Ramos (cell line): ENCODE data around the gene PRKCH.
"Not testable (repeated sequence)": the region's sequence is repeated elsewhere in the genome, so short reads cannot be mapped to it uniquely, and the experiment has no call there.

ENCODE experiments used
- in situ Hi-C: fragments of 300-500 bp; cut with MboI; formaldehyde crosslinking; loops from one replicate; pipeline ENCODE4 v1.14.3; 2022; ENCODE audit warnings: low sequenced_read_pairs; ENCODE audit not compliant: unreplicated experiment

The PRKCH gene

GRCh38 chr14:61304688-61305087 is 16.7 kb upstream of the PRKCH start:
- in situ Hi-C loops = no loop called here

- in situ Hi-C loops = no loop called here
Measured at GRCh38 chr14:61308198-61308597, 13.2 kb upstream of the PRKCH start.

- in situ Hi-C loops = not testable (repeated sequence)
Measured at GRCh38 chr14:61308701-61309100, 12.7 kb upstream of the PRKCH start.

GRCh38 chr14:61315313-61315712 is 6.1 kb upstream of the PRKCH start:
- in situ Hi-C loops = no loop called here

- in situ Hi-C loops = no loop called here
Measured at GRCh38 chr14:61319086-61319485, 2.3 kb upstream of the PRKCH start.

- in situ Hi-C loops = no loop called here
Measured at GRCh38 chr14:61319706-61320105, 1.7 kb upstream of the PRKCH start.

- in situ Hi-C loops = not testable (repeated sequence)
Measured at GRCh38 chr14:61320170-61320569, 1.2 kb upstream of the PRKCH start.

- in situ Hi-C loops = no loop called here
Measured at GRCh38 chr14:61320806-61321384, 484 bp upstream of the PRKCH start.

- in situ Hi-C loops = no loop called here
Measured at GRCh38 chr14:61322011-61322798, 826 bp downstream of the PRKCH start.

- in situ Hi-C loops = no loop called here
Measured at GRCh38 chr14:61322799-61323290, 1.5 kb downstream of the PRKCH start.

- in situ Hi-C loops = no loop called here
Measured at GRCh38 chr14:61323970-61324369, 2.6 kb downstream of the PRKCH start.

GRCh38 chr14:61325166-61325565 is 3.8 kb downstream of the PRKCH start:
- in situ Hi-C loops = no loop called here

GRCh38 chr14:61326146-61326545 is 4.8 kb downstream of the PRKCH start:
- in situ Hi-C loops = no loop called here

- in situ Hi-C loops = no loop called here
Measured at GRCh38 chr14:61326847-61327246, 5.5 kb downstream of the PRKCH start.

- in situ Hi-C loops = no loop called here
Measured at GRCh38 chr14:61328626-61329262, 7.4 kb downstream of the PRKCH start.

GRCh38 chr14:61329478-61330051 is 8.2 kb downstream of the PRKCH start:
- in situ Hi-C loops = no loop called here

GRCh38 chr14:61330511-61330910 is 9.1 kb downstream of the PRKCH start:
- in situ Hi-C loops = no loop called here

- in situ Hi-C loops = no loop called here
Measured at GRCh38 chr14:61331992-61332657, 10.7 kb downstream of the PRKCH start.

GRCh38 chr14:61332658-61333029 is 11.3 kb downstream of the PRKCH start:
- in situ Hi-C loops = no loop called here

- in situ Hi-C loops = no loop called here
Measured at GRCh38 chr14:61333087-61333486, 11.7 kb downstream of the PRKCH start.
